GM19328 (cell line): ENCODE data around the gene ACP2.

Source experiments
- ATAC-seq: cut with Tn5 transposase; IDR thresholded peaks from one replicate; pipeline ENCODE4 v1.9.1; 2021; ENCODE audit warnings: mild to moderate bottlenecking, moderate library complexity; ENCODE audit not compliant: unreplicated experiment

Gene ACP2

GRCh38 chr11:47248664-47249377 lies at the start of gene ACP2:
Gene ACP2, minus strand, starts transcription at chr11:47248814. Its CDS starts 25 bp downstream, at chr11:47248789.
- peak; percentile 87 for ATAC-seq

- ATAC-seq = no peak
These were observed 47.4 kb upstream of the ACP2 start for GRCh38 chr11:47296045-47296444.

GRCh38 chr11:47295385-47295784 lies 46.8 kb upstream of the ACP2 start:
- no peak for ATAC-seq

- ATAC-seq = no peak
These were observed 41.2 kb upstream of the ACP2 start for GRCh38 chr11:47289856-47290255.

GRCh38 chr11:47288066-47288465 lies 39.5 kb upstream of the ACP2 start:
- ATAC-seq = no peak

GRCh38 chr11:47285969-47286770 lies 37.6 kb upstream of the ACP2 start:
- no peak for ATAC-seq

- no peak for ATAC-seq
These were observed 35.5 kb upstream of the ACP2 start for GRCh38 chr11:47284151-47284550.

- no peak for ATAC-seq
These were observed 33.8 kb upstream of the ACP2 start for GRCh38 chr11:47282462-47282861.

- ATAC-seq = no peak
These were observed 32.2 kb upstream of the ACP2 start for GRCh38 chr11:47280860-47281259.

GRCh38 chr11:47280099-47280498 lies 31.5 kb upstream of the ACP2 start:
- ATAC-seq = no peak

GRCh38 chr11:47278769-47279168 lies 30.2 kb upstream of the ACP2 start:
- ATAC-seq = no peak

GRCh38 chr11:47278058-47278457 lies 29.4 kb upstream of the ACP2 start:
- no peak for ATAC-seq

- ATAC-seq = no peak
These were observed 28.3 kb upstream of the ACP2 start for GRCh38 chr11:47276923-47277322.

- no peak for ATAC-seq
These were observed 26.1 kb upstream of the ACP2 start for GRCh38 chr11:47274495-47275235.

GRCh38 chr11:47272706-47273105 lies 24.1 kb upstream of the ACP2 start:
- no peak for ATAC-seq

GRCh38 chr11:47271961-47272661 lies 23.5 kb upstream of the ACP2 start:
- ATAC-seq = no peak

GRCh38 chr11:47271328-47271727 lies 22.7 kb upstream of the ACP2 start:
- no peak for ATAC-seq

- ATAC-seq = no peak
These were observed 22.0 kb upstream of the ACP2 start for GRCh38 chr11:47270331-47271271.

GRCh38 chr11:47269829-47270305 lies 21.3 kb upstream of the ACP2 start, which contains the start of gene MADD:
Gene MADD, plus strand, starts transcription at chr11:47270133.
- ATAC-seq = peak; percentile 70
